H1 (cell line): ENCODE measurements around the gene SLC38A5. TPM values are rescaled to one million over a fixed set of nuclear protein-coding genes. Genes with fewer than 3 reads are reported as not detected.

Source experiments
- CTCF ChIA-PET: fragments of 300-600 bp; sonication (Branson Sonifier 250); formaldehyde crosslinking; loops from one replicate; lab custom pipeline; 2021; ENCODE audit not compliant: partially characterized antibody; lab: Charles Lee
- POLR2A ChIA-PET: fragments of 300-600 bp; sonication (Branson Sonifier 250); formaldehyde crosslinking; loops from one replicate; lab custom pipeline; 2021; ENCODE audit warnings: inconsistent platforms; ENCODE audit not compliant: partially characterized antibody; lab: Charles Lee
- DNase-seq, 2 experiments: peaks; one replicate each; pipeline versions ENCODE4 v3.0.0 to v3.0.0-alpha.2; 2010 to 2022; ENCODE audit warnings: low spot score in 2 of 2, low read depth in 1 of 2, mixed read lengths in 1 of 2
- FAIRE-seq: peaks from 2 replicates; lab custom pipeline; 2011; peaks lifted over from hg19 to GRCh38; lab: Jason Lieb, UNC
- H2AFZ ChIP-seq: 2 replicates; pipeline ENCODE4 v1.8.1; 2012; ENCODE audit warnings: low read length, inconsistent platforms
- H2AK5ac ChIP-seq: 2 replicates; pipeline ENCODE4 v1.6.1; 2013; ENCODE audit warnings: low read depth, low read length
- H2BK120ac ChIP-seq: replicated peaks from 2 replicates; pipeline ENCODE3; 2013; ENCODE audit warnings: low read depth, low read length, inconsistent platforms
- H2BK12ac ChIP-seq: 2 replicates; pipeline ENCODE4 v1.6.1; 2013; ENCODE audit warnings: low read depth, low read length
- H2BK15ac ChIP-seq: 2 replicates; pipeline ENCODE4 v1.6.1; 2013; ENCODE audit warnings: low read length
- H2BK20ac ChIP-seq: 2 replicates; pipeline ENCODE4 v1.6.1; 2013; ENCODE audit warnings: low read length
- H2BK5ac ChIP-seq: 2 replicates; pipeline ENCODE4 v1.6.1; 2013; ENCODE audit warnings: low read depth, low read length
- H3K14ac ChIP-seq: 2 replicates; pipeline ENCODE4 v1.6.1; 2013; ENCODE audit warnings: inconsistent platforms; ENCODE audit not compliant: insufficient read length
- H3K18ac ChIP-seq: 2 replicates; pipeline ENCODE4 v1.6.1; 2013; ENCODE audit warnings: low read length; ENCODE audit errors: extremely low read depth
- H3K23ac ChIP-seq: 2 replicates; pipeline ENCODE4 v1.6.1; 2013; ENCODE audit warnings: inconsistent platforms; ENCODE audit not compliant: insufficient read length
- H3K23me2 ChIP-seq: 2 replicates; pipeline ENCODE4 v1.6.1; 2013; ENCODE audit warnings: low read depth, low read length
- H3K27ac ChIP-seq: 2 replicates; pipeline ENCODE4 v1.6.1; 2011; ENCODE audit warnings: low read depth, low read length, inconsistent platforms
- H3K27me3 ChIP-seq, 4 experiments: replicated peaks in 1 of 4; 1 replicate in 1 of 4; 2 replicates in 3 of 4; pipeline versions ENCODE4 v1.6.1 to v1.8.1; 2011 to 2013; ENCODE audit warnings: low read length in 3 of 4, mild to moderate bottlenecking in 3 of 4, inconsistent platforms in 2 of 4, mixed read lengths in 2 of 4, moderate library complexity in 1 of 4; ENCODE audit not compliant: control insufficient read depth in 3 of 4, insufficient read depth in 3 of 4; ENCODE audit errors: extremely low read depth in 1 of 4
- H3K36me3 ChIP-seq, 4 experiments: 2 replicates each; pipeline versions ENCODE4 v1.6.1 to v1.8.1; 2011 to 2013; ENCODE audit warnings: mild to moderate bottlenecking in 4 of 4, low read length in 3 of 4, moderate library complexity in 2 of 4, control low read depth in 1 of 4, inconsistent platforms in 1 of 4; ENCODE audit not compliant: insufficient read depth in 4 of 4, control insufficient read depth in 2 of 4
- H3K4ac ChIP-seq: replicated peaks from 2 replicates; pipeline ENCODE3; 2013; ENCODE audit warnings: low read length, low read depth, mixed read lengths, inconsistent platforms; ENCODE audit not compliant: insufficient read length
- H3K4me1 ChIP-seq, 4 experiments: replicated peaks in 1 of 4; 1 replicate in 1 of 4; 2 replicates in 3 of 4; pipeline versions ENCODE4 v1.6.1 to v1.8.1; 2011 to 2013; ENCODE audit warnings: low read length in 3 of 4, inconsistent platforms in 2 of 4, mixed read lengths in 1 of 4; ENCODE audit not compliant: insufficient read depth in 4 of 4, control insufficient read depth in 3 of 4
- H3K4me2 ChIP-seq, 2 experiments: 2 replicates each; pipeline versions ENCODE4 v1.6.1 to v1.8.1; 2011 to 2013; ENCODE audit warnings: low read depth in 2 of 2, low read length in 2 of 2, control low read depth in 1 of 2, inconsistent platforms in 1 of 2, mild to moderate bottlenecking in 1 of 2; ENCODE audit not compliant: insufficient read depth in 1 of 2
- H3K4me3 ChIP-seq, 4 experiments: fragments of 200-600, 300-600 bp in 1 of 4; sonication (generic), shearing (Covaris generic), sonication (Bioruptor Twin) in 1 of 4; 2 replicates each; pipeline versions ENCODE4 v1.5.1 to v1.8.1; 2011 to 2016; ENCODE audit warnings: low read length in 4 of 4, low read depth in 3 of 4, control low read depth in 2 of 4, inconsistent platforms in 2 of 4, mild to moderate bottlenecking in 2 of 4, mixed read lengths in 1 of 4, moderate library complexity in 1 of 4; ENCODE audit not compliant: insufficient read depth in 2 of 4; ENCODE audit errors: extremely low read depth in 1 of 4
- H3K56ac ChIP-seq: replicated peaks from 2 replicates; pipeline ENCODE3; 2013; ENCODE audit warnings: low read depth, mild to moderate bottlenecking, mixed read lengths, low read length, inconsistent platforms; ENCODE audit not compliant: insufficient read length
- H3K79me1 ChIP-seq: 2 replicates; pipeline ENCODE4 v1.6.1; 2013; ENCODE audit warnings: low read depth, low read length, control low read depth
- H3K79me2 ChIP-seq, 2 experiments: 2 replicates each; pipeline versions ENCODE4 v1.6.1 to v1.8.1; 2012 to 2013; ENCODE audit warnings: low read length in 2 of 2, mild to moderate bottlenecking in 2 of 2, inconsistent platforms in 1 of 2; ENCODE audit not compliant: insufficient read depth in 2 of 2, control insufficient read depth in 1 of 2
- H3K9ac ChIP-seq, 4 experiments: replicated peaks in 1 of 4; 1 replicate in 1 of 4; 2 replicates in 3 of 4; pipeline versions ENCODE4 v1.6.1 to v1.8.1; 2011 to 2013; ENCODE audit warnings: low read depth in 3 of 4, low read length in 3 of 4, control low read depth in 2 of 4, mild to moderate bottlenecking in 2 of 4, moderate library complexity in 2 of 4, inconsistent platforms in 1 of 4; ENCODE audit errors: extremely low read depth in 1 of 4
- H3K9me3 ChIP-seq, 2 experiments: 2 replicates each; pipeline versions ENCODE4 v1.6.1 to v1.8.1; 2012 to 2013; ENCODE audit warnings: mild to moderate bottlenecking in 2 of 2, moderate library complexity in 2 of 2, control low read depth in 1 of 2, inconsistent platforms in 1 of 2, low read depth in 1 of 2, low read length in 1 of 2, mixed read lengths in 1 of 2; ENCODE audit not compliant: insufficient read depth in 2 of 2
- H4K20me1 ChIP-seq, 2 experiments: replicated peaks in 1 of 2; 2 replicates each; pipeline versions ENCODE3 to v1.8.1; 2011 to 2013; ENCODE audit warnings: inconsistent platforms in 2 of 2, low read length in 2 of 2, mild to moderate bottlenecking in 1 of 2; ENCODE audit not compliant: insufficient read depth in 2 of 2, control insufficient read depth in 1 of 2
- H4K5ac ChIP-seq: 2 replicates; pipeline ENCODE4 v1.6.1; 2013; ENCODE audit warnings: low read length, low read depth, mixed read lengths, inconsistent platforms; ENCODE audit not compliant: insufficient read length
- H4K8ac ChIP-seq: 2 replicates; pipeline ENCODE4 v1.8.0; 2013; ENCODE audit warnings: mild to moderate bottlenecking, moderate library complexity, low read length, inconsistent platforms; ENCODE audit not compliant: insufficient read depth; ENCODE audit errors: extremely low read depth
- H4K91ac ChIP-seq: replicated peaks from 2 replicates; pipeline ENCODE3; 2013; ENCODE audit warnings: low read length, mixed read lengths, inconsistent platforms; ENCODE audit not compliant: insufficient read length
- CTCF ChIP-seq, 3 experiments: IDR thresholded peaks; 1 replicate in 2 of 3; 2 replicates in 1 of 3; pipeline versions ENCODE4 v1.5.1 to v1.6.1; 2011; ENCODE audit warnings: low read length in 3 of 3, mild to moderate bottlenecking in 3 of 3, inconsistent platforms in 2 of 3, low read depth in 1 of 3, moderate library complexity in 1 of 3; ENCODE audit not compliant: insufficient read depth in 1 of 3; ENCODE audit errors: control extremely low read depth in 1 of 3
- RAD21 ChIP-seq, 2 experiments: IDR thresholded peaks in 1 of 2; conservative IDR thresholded peaks in 1 of 2; 2 replicates each; pipeline ENCODE4 v1.6.1; 2011; ENCODE audit warnings: low read depth in 2 of 2, low read length in 2 of 2, improper control_type of control experiment in 1 of 2, inconsistent platforms in 1 of 2, mild to moderate bottlenecking in 1 of 2, moderate library complexity in 1 of 2
- SIN3A ChIP-seq, 2 experiments: IDR thresholded peaks in 1 of 2; conservative IDR thresholded peaks in 1 of 2; 2 replicates each; pipeline ENCODE4 v1.6.1; 2011 to 2012; ENCODE audit warnings: low read length in 2 of 2, improper control_type of control experiment in 1 of 2, low read depth in 1 of 2, mild to moderate bottlenecking in 1 of 2
- TAF7 ChIP-seq: optimal IDR thresholded peaks from 2 replicates; pipeline ENCODE3; 2011; ENCODE audit warnings: low read depth, mild to moderate bottlenecking, inconsistent platforms, low read length, moderate library complexity, borderline replicate concordance
- WGBS, 2 experiments: shearing (Covaris generic) in 1 of 2; methylation state at CpG; one replicate each; pipeline versions ENCODE4 v1.1.6 to v1.1.7; 2013 to 2015; ENCODE audit warnings: low lambda C conversion rate in 2 of 2, mixed read lengths in 2 of 2, inconsistent platforms in 1 of 2, low coverage in 1 of 2, missing lambda C conversion rate in 1 of 2; ENCODE audit not compliant: insufficient replicate concordance in 2 of 2, insufficient coverage in 1 of 2, insufficient read length in 1 of 2; ENCODE audit errors: extremely low coverage in 1 of 2, missing lambda C conversion rate in 1 of 2; 5-methylcytosine and 5-hydroxymethylcytosine counted together
- polyA plus RNA-seq, 7 experiments: library from polyadenylated mRNA; depleted of rRNA in 3 of 7; stranded (reverse) in 5 of 7; unstranded in 2 of 7; fragments of >200 nt in 5 of 7; fragments of 200-250 nt in 2 of 7; gene quantifications; 1 replicate in 5 of 7; 2 replicates in 1 of 7; 4 replicates in 1 of 7; pipeline versions ENCODE4 v1.2.1 to v1.2.3, GENCODE V29; 2011 to 2013; ENCODE audit warnings: missing spikeins in 2 of 7, mixed read lengths in 2 of 7
- total RNA-seq: library from RNA; stranded (reverse); fragmentation: NEBNext Ultra II Directional; extraction: Animal tissue kit (Norgen Biotek cat#: 25700); gene quantifications from 2 replicates; pipeline ENCODE4 v1.2.1, GENCODE V29; 2021

The SLC38A5 gene
- total and polyA plus RNA-seq, 2 of the 8 experiments (the other 6 are each of a cell fraction or from before 2014, with no cell fraction given) = 70.9 to 106 TPM

- DNase-seq = peak in 1 of 2 experiments; percentile 61
- H3K4me1 ChIP-seq = peaks cover 10 to 20% (median 14%) of the 10 kb centered on the region in 4 experiments
- H4K8ac ChIP-seq = no peak overlapping the region
- ChIA-PET POLR2A (no interaction called here), CTCF (interaction anchor here (0.6 to 6.2 kb wide), 8 partner anchors 12 to 1991 kb away, joined by 3 to 32 read pairs (median 4); partner anchors contain the start of gene ZNF81)
- no peak overlapping the region for H3K14ac ChIP-seq
- peak overlapping the region; percentile 15 for H4K91ac ChIP-seq
- peaks cover 0 to 8% of the 10 kb centered on the region in 2 experiments; a peak in 1 of 4 replicates for H3K79me2 ChIP-seq
- no peak overlapping the region for H2AK5ac ChIP-seq
- H3K27ac ChIP-seq = no peak overlapping the region
- peak overlapping the region; percentile 51 to 90 (median 70) for H3K4me3 ChIP-seq
- no peak overlapping the region for H3K23ac ChIP-seq
- 0 out of 2 replicates have a peak, but pooled peaks cover 2% of the 10 kb centered on the region for H3K79me1 ChIP-seq
- peak overlapping the region in 3 of 4 experiments; percentile 20 to 57 (median 37); a peak in 5 of 7 replicates for H3K9ac ChIP-seq
- 1% methylated on average over 9 of the region's 23 CpGs; no CpG with 5 or more reads in 1 of the 2 experiments for WGBS, 2 experiments
- H3K9me3 ChIP-seq = no peaks in the 10 kb centered on the region
- no peak overlapping the region for H3K56ac ChIP-seq
- H3K23me2 ChIP-seq = no peaks in the 10 kb centered on the region
- H4K20me1 ChIP-seq = no peaks in the 10 kb centered on the region
- no peak overlapping the region for H3K4ac ChIP-seq
- no peak overlapping the region for H2BK15ac ChIP-seq
- H2AFZ ChIP-seq = 0 out of 2 replicates have a peak overlapping the region, but pooled peaks have one; percentile 59
- peaks cover 0 to 3% (median 0%) of the 10 kb centered on the region in 4 experiments; a peak in 2 of 8 replicates for H3K36me3 ChIP-seq
- FAIRE-seq = no peak
- H2BK12ac ChIP-seq = no peak overlapping the region
- no peak overlapping the region for H2BK120ac ChIP-seq
- peak overlapping the region; percentile 22 for H4K5ac ChIP-seq
- peak overlapping the region; percentile 68 to 90 for H3K4me2 ChIP-seq
- no peak overlapping the region; the same call in 1 of the 2 replicates for H3K18ac ChIP-seq
- no peak overlapping the region for H2BK20ac ChIP-seq
- H3K27me3 ChIP-seq = no peaks in the 10 kb centered on the region
- no peak overlapping the region; the same call in 1 of the 2 replicates for H2BK5ac ChIP-seq
- peak in 2 of 3 experiments; percentile 27 to 39; a peak in 3 of 4 replicates for TF ChIP-seq CTCF (IDR thresholded peaks at IDR 0.05; ENCODE audit: control extremely low read depth in 1 of 3, insufficient read depth in 1 of 3, low read depth in 1 of 3, low read length in 3 of 3)
- 0 out of 4 replicates have a peak, but pooled peaks of 1 of the 2 experiments have one; percentile 41 for TF ChIP-seq SIN3A (conservative IDR thresholded peaks at IDR 0.05 in 1 of 2, IDR thresholded peaks at IDR 0.05 in 1 of 2; ENCODE audit: low read depth in 1 of 2, low read length in 2 of 2)
- no peak for TF ChIP-seq TAF7
- TF ChIP-seq RAD21 (IDR thresholded peaks at IDR 0.05 in 1 of 2, conservative IDR thresholded peaks at IDR 0.05 in 1 of 2; ENCODE audit: low read depth in 2 of 2, low read length in 2 of 2) = peak; percentile 49 to 50; a peak in 3 of 4 replicates
Measured at GRCh38 chrX:48468693-48469691, 1.1 kb downstream of the SLC38A5 start.
